ENCODE results near the gene USP49.
"Not testable (repeated sequence)": the region's sequence is repeated elsewhere in the genome, so short reads cannot be mapped to it uniquely, and the experiment has no call there.

USP49 gene

DNA sequence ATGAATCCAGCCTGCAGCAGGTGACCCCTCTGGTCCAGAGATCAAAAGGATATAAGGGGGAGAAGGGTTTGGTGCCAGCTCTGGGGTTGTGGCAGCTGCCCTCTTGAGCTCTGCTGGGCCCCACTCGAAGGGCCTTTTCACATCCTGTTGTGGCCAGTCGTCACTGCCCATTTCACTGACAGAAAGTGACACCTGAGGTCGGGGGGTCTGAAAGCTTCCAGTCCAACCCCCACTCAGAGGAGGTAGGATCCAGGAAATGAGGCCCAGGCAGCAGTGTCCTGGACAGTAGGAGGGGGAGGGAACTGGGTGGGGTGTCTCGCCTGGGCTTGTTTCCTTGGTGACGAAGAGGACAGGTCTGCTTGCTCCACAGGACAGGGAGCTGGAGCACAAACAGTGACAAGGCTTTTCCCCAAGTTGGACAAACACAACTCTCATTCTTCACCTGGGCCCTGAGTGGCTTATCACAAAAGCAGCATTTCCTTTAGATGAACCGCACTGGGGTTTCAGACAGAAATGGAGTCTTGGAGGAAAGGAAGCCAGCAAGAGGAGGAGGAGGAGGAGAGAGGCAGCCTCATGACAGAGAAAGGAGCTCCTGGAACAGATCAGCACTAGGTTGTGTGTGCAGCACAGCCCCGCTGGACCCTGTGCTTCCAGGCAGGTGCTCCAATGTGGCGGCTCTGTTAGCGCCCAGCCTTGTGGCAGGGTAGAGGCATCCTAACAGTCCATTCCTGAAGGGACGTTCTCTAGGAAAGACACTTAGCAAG is 126.4 kb downstream of the USP49 start:
- no peaks in the 10 kb centered on the region for H3K36me3 ChIP-seq (ENCODE audit: insufficient read depth, low read length)
- no peaks in the 10 kb centered on the region for H3K79me2 ChIP-seq (ENCODE audit: control insufficient read depth, insufficient read depth, low read length, unreplicated experiment)
- H3K27me3 ChIP-seq (ENCODE audit: insufficient read depth, low read length), result no peaks in the 10 kb centered on the region
- H2AFZ ChIP-seq (ENCODE audit: low read length, unreplicated experiment), result no peak overlapping the region
- no peak overlapping the region for H3K27ac ChIP-seq (ENCODE audit: low read depth, low read length)
- H3K4me1 ChIP-seq (ENCODE audit: control insufficient read depth, insufficient read depth, low read length, unreplicated experiment), result no peaks in the 10 kb centered on the region
- no peak overlapping the region for H3K4me3 ChIP-seq (ENCODE audit: low read depth, low read length)

DNA sequence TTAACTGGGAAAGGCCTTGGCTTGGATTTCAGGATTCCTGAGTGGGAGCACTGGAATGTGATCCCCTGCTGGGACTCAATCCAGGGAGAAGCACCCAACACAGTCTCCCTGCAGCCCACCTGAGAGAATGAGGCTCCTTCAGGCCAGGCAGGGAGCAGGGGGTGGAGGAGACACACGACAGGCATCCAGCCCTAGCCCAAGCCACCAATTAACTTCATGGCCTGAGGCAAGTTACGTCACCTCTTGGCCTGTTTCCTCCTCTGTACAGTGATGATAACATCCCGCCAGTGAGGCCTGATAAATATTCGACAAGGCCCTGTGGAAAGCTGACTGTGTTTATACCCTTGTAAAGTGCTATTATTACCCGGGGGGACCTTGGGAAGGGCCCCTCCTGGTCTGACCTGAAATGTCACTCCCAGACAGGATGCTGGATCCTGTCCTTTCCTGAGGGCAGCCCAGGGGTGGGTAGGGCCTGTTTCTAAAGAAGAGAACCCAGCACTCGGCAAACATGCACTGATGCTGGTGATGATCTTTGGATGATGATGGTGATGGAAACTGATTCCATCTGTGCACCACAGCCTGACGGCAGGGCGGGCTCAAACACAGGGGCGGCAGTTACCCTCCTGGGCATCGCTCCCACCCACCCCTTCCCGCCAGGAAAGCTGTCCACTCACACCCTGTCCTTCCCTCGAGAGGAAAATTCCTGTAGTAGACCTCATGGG is 127.9 kb downstream of the USP49 start:
- Histone ChIP-seq H2AFZ (ENCODE audit: low read length, unreplicated experiment) (no peak overlapping the region), H3K27ac (ENCODE audit: low read depth, low read length) (no peak overlapping the region)

GRCh38 chr6:41766043-41766664 is 129.0 kb downstream of the USP49 start:
- not testable (repeated sequence) for H3K27me3 ChIP-seq (ENCODE audit: insufficient read depth, low read length); H3K27ac ChIP-seq (ENCODE audit: low read depth, low read length); H3K4me3 ChIP-seq (ENCODE audit: low read depth, low read length); H2AFZ ChIP-seq (ENCODE audit: low read length, unreplicated experiment); H3K79me2 ChIP-seq (ENCODE audit: control insufficient read depth, insufficient read depth, low read length, unreplicated experiment); H3K4me1 ChIP-seq (ENCODE audit: control insufficient read depth, insufficient read depth, low read length, unreplicated experiment); H3K36me3 ChIP-seq (ENCODE audit: insufficient read depth, low read length)

More for the DNA sequence above, 127.9 kb downstream of the USP49 start:
- Histone ChIP-seq H3K79me2 (ENCODE audit: control insufficient read depth, insufficient read depth, low read length, unreplicated experiment) (no peaks in the 10 kb centered on the region), H3K27me3 (ENCODE audit: insufficient read depth, low read length) (no peaks in the 10 kb centered on the region), H3K4me3 (ENCODE audit: low read depth, low read length) (no peak overlapping the region), H3K4me1 (ENCODE audit: control insufficient read depth, insufficient read depth, low read length, unreplicated experiment) (no peaks in the 10 kb centered on the region), H3K36me3 (ENCODE audit: insufficient read depth, low read length) (no peaks in the 10 kb centered on the region)

DNA sequence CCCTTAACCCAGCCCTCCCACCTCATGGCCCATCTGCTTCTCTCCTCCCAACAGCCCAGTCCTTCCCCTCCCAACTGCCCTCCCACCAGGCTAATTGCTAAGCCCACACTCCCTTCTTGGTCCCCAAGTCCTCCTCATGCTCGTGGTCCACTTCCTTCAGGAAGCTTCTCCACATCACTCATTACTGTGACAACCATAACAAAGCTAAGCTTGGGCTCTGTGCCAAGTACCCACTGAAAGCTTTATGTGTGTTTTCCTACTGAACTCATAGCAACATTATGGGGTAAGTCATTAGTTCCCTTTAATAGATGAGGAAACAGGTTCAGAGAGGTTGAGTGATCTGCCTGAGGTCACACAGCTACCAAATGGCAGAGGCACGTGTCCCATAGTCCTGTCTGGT is 131.7 kb downstream of the USP49 start:
- Histone ChIP-seq H3K4me1 (ENCODE audit: control insufficient read depth, insufficient read depth, low read length, unreplicated experiment) (no peaks in the 10 kb centered on the region), H3K27me3 (ENCODE audit: insufficient read depth, low read length) (no peaks in the 10 kb centered on the region), H3K4me3 (ENCODE audit: low read depth, low read length) (no peak overlapping the region), H3K36me3 (ENCODE audit: insufficient read depth, low read length) (no peaks in the 10 kb centered on the region), H2AFZ (ENCODE audit: low read length, unreplicated experiment) (no peak overlapping the region), H3K79me2 (ENCODE audit: control insufficient read depth, insufficient read depth, low read length, unreplicated experiment) (no peaks in the 10 kb centered on the region), H3K27ac (ENCODE audit: low read depth, low read length) (no peak overlapping the region)

DNA sequence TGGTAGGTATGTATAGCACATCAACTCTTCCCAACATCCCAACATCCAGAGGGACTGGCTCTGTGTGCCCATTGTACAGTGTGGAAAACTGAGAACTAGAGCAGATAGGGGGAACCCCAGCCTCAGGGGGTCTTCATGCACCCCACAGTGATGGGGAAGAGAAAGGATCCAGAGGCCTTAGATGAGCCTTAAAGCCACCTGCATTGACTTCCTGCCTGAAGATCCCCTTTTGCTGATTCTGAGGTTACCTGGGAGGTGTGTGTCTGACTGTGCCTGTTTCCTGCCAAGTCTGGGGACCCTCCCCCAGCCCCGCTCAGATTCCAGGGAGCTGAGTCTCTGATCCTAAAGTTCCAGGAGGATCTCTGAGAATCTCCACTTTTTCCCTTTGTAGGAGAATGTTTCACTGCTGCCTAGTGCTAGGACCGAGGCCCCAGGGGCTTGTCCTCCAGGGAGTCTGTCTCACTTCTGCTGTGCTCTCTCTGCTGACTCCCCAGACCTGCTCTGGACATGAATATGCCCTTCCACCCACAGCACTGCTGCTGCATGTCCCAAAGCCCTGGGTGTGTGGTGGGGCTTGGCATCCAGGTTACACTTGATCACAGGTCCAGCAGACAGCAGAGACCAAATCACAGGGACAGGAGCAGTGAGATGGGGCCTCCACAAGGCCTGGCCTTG is 135.1 kb downstream of the USP49 start:
- Histone ChIP-seq H3K4me1 (ENCODE audit: control insufficient read depth, insufficient read depth, low read length, unreplicated experiment) (no peaks in the 10 kb centered on the region), H2AFZ (ENCODE audit: low read length, unreplicated experiment) (no peak overlapping the region), H3K4me3 (ENCODE audit: low read depth, low read length) (no peak overlapping the region), H3K27ac (ENCODE audit: low read depth, low read length) (no peak overlapping the region), H3K27me3 (ENCODE audit: insufficient read depth, low read length) (peaks cover 6% of the 10 kb centered on the region; the same call in 1 of the 2 replicates), H3K36me3 (ENCODE audit: insufficient read depth, low read length) (no peaks in the 10 kb centered on the region), H3K79me2 (ENCODE audit: control insufficient read depth, insufficient read depth, low read length, unreplicated experiment) (no peaks in the 10 kb centered on the region)

DNA sequence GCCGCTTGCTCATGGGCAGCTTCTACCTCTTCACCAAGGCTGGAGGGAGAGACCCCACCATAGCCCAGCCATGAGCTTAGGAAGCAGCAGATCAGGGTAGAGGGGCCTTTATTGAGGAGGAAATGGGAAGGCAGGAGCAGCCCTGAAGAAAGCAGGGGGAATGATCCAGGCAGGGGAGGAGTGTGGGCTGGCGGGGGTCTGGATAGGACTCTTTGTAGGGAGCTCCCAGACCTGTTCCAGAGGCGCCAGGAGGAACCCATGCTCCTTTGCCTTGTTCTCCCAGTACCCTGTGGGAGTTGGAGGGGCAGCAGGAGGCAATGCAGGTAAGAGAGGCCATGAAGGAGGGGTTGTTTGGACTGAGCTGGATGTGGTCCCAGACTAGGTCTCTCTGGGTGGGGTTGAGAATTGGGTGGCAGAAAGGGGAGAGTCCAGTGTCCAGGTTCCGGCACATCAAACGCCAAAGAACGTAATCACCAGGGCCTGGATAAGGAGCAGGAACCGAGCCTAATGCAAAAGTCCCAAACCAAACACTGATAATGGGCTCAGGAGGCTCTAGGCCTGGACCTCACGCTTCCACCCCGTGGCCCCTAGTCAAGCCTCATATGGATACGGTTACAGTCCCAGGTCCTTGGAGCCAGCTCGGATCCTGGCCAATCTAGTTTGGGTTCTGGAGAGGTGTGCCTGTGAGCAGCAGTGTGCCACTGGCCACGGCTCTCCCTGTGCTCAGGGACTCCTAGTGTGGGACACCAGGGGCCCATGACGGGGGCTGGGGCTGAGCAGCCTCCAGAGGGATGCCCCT is 135.9 kb downstream of the USP49 start:
- no peaks in the 10 kb centered on the region for H3K4me1 ChIP-seq (ENCODE audit: control insufficient read depth, insufficient read depth, low read length, unreplicated experiment)
- H2AFZ ChIP-seq (ENCODE audit: low read length, unreplicated experiment), result no peak overlapping the region
- peaks cover 10% of the 10 kb centered on the region; the same call in 1 of the 2 replicates for H3K27me3 ChIP-seq (ENCODE audit: insufficient read depth, low read length)
- no peaks in the 10 kb centered on the region for H3K79me2 ChIP-seq (ENCODE audit: control insufficient read depth, insufficient read depth, low read length, unreplicated experiment)
- no peak overlapping the region for H3K4me3 ChIP-seq (ENCODE audit: low read depth, low read length)
- no peaks in the 10 kb centered on the region for H3K36me3 ChIP-seq (ENCODE audit: insufficient read depth, low read length)
- no peak overlapping the region for H3K27ac ChIP-seq (ENCODE audit: low read depth, low read length)

DNA sequence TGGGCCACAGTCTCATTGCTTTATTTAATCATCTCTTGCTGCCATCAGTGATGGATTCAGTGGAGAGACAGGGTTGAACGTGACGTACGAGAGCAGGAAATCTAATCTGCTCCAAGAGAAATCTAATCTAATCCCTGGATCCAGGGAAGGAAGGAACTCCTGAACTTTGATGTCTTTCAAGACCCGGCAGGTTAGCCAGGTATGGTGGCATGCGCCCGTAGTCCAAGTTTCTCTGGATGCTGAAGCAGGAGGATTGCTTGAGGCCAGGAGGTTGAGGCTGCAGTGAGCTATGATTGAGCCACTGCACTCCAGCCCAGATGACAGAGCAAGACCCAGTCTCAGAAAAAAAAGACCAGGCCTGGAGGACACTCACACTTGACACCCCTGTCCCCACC is 136.5 kb downstream of the USP49 start:
- no peak overlapping the region for H3K4me3 ChIP-seq (ENCODE audit: low read depth, low read length)
- no peak overlapping the region for H3K27ac ChIP-seq (ENCODE audit: low read depth, low read length)
- H2AFZ ChIP-seq (ENCODE audit: low read length, unreplicated experiment), result no peak overlapping the region
- H3K4me1 ChIP-seq (ENCODE audit: control insufficient read depth, insufficient read depth, low read length, unreplicated experiment), result no peaks in the 10 kb centered on the region
- no peaks in the 10 kb centered on the region for H3K36me3 ChIP-seq (ENCODE audit: insufficient read depth, low read length)
- H3K79me2 ChIP-seq (ENCODE audit: control insufficient read depth, insufficient read depth, low read length, unreplicated experiment), result no peaks in the 10 kb centered on the region
- peaks cover 17% of the 10 kb centered on the region; the same call in 1 of the 2 replicates for H3K27me3 ChIP-seq (ENCODE audit: insufficient read depth, low read length)

GRCh38 chr6:41757931-41758640 is 137.1 kb downstream of the USP49 start:
- Histone ChIP-seq H3K36me3 (ENCODE audit: insufficient read depth, low read length) (no peaks in the 10 kb centered on the region), H3K79me2 (ENCODE audit: control insufficient read depth, insufficient read depth, low read length, unreplicated experiment) (no peaks in the 10 kb centered on the region), H3K4me1 (ENCODE audit: control insufficient read depth, insufficient read depth, low read length, unreplicated experiment) (no peaks in the 10 kb centered on the region), H3K27me3 (ENCODE audit: insufficient read depth, low read length) (peaks cover 20% of the 10 kb centered on the region; the same call in 1 of the 2 replicates), H3K4me3 (ENCODE audit: low read depth, low read length) (no peak overlapping the region), H3K27ac (ENCODE audit: low read depth, low read length) (no peak overlapping the region), H2AFZ (ENCODE audit: low read length, unreplicated experiment) (no peak overlapping the region)

GRCh38 chr6:41757271-41757670 is 137.9 kb downstream of the USP49 start:
- Histone ChIP-seq H3K27me3 (ENCODE audit: insufficient read depth, low read length) (peaks cover 20% of the 10 kb centered on the region; the same call in 1 of the 2 replicates), H3K36me3 (ENCODE audit: insufficient read depth, low read length) (no peaks in the 10 kb centered on the region), H2AFZ (ENCODE audit: low read length, unreplicated experiment) (no peak overlapping the region), H3K4me1 (ENCODE audit: control insufficient read depth, insufficient read depth, low read length, unreplicated experiment) (no peaks in the 10 kb centered on the region), H3K79me2 (ENCODE audit: control insufficient read depth, insufficient read depth, low read length, unreplicated experiment) (no peaks in the 10 kb centered on the region), H3K4me3 (ENCODE audit: low read depth, low read length) (no peak overlapping the region), H3K27ac (ENCODE audit: low read depth, low read length) (no peak overlapping the region)

All from ACC112 (cell line).